Stimulated activated CD8-positive, alpha-beta memory T cell treated with anti-CD3 and anti-CD28 coated beads, Interleukin-2, amount 100 ng/mL, for 1 hour (primary cell): ENCODE data around the gene PRAMEF9.
"Not testable (repeated sequence)": the region's sequence is repeated elsewhere in the genome, so short reads cannot be mapped to it uniquely, and the experiment has no call there.

Source experiments
- DNase-seq, 2 donors: peaks; one replicate each; pipeline ENCODE4 v3.0.0-alpha.2; 2020; ENCODE audit warnings: low read depth in 2 of 2

Gene PRAMEF9

GRCh38 chr1:13171548-13171947 is at the start of gene PRAMEF9:
PRAMEF9 (plus strand) TSS chr1:13171848; CDS start chr1:13175281, 3,433 bp downstream.
- DNase-seq: not testable (repeated sequence)

DNA sequence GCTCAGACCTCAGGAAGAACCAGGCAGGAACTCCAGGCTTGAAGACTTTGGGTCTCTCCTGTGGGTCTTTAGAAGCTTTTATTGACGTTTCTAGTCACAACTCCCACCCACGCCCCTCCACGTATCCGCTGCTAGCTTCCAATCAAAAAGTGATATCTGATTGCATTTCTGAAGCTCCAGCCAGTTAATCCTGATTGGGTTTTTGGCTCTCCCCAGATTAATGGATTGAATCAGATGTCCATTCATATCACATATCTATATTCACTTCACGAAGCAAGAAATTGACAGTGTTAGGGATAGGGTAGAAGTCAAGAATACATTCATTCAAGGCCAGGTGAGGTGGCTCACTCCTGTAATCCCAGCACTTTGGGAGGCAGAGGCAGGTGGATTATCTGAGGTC is 15.7 kb upstream of the PRAMEF9 start, which contains the start of gene PRAMEF26:
PRAMEF26 (minus strand) TSS at position 101 of the 400 bp plus-strand sequence. CDS start 2,914 bp downstream, outside the sequence.
- DNase-seq: not testable (repeated sequence)

GRCh38 chr1:13165531-13165930 is 6.1 kb upstream of the PRAMEF9 start, which contains the start of gene HNRNPCL4:
HNRNPCL4 (minus strand) TSS chr1:13165631; CDS start chr1:13165467, 164 bp downstream.
- not testable (repeated sequence) for DNase-seq

DNA sequence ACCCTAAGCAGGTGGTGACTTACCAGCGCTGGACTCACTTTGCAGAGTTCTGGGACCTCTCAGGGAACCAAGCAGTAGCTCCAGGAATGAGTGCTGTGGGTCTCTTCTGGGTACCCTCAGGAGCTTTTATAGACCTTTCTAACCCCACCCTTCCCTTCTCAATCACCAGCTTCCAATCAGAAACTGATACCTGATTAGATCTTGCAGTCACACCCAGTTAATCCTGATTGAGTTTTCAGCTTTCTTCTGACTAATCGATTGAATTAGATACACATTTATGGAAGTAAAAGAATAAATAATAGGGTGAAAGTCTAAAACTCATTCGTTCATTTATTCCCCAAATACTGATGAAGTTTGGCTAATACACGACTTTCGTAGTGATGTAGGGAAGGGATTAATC is 29.7 kb downstream of the PRAMEF9 start, which contains the start of gene PRAMEF13:
PRAMEF13 (minus strand) TSS at position 101 of the 400 bp plus-strand sequence. CDS start 1,820 bp downstream, outside the sequence.
- not testable (repeated sequence) for DNase-seq

DNA sequence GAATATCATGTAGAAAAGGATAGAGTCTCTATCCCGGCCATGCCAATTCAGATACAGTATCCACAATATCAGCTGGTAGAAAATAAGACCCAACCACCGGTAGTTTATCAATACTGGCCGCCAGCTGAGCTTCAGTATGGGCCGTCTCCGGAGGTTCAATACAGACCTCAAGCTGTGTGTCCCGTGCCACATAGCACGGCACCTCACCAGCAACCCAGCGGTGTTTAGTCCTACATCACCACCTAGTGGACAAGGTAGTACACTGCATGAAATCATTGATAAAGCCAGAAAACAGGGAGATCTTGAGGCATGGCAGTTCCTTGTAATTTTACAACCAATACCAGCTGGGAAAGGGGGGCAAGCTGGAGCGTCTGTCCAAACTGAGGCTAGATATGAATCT is 37.1 kb downstream of the PRAMEF9 start:
- DNase-seq: not testable (repeated sequence)

DNA sequence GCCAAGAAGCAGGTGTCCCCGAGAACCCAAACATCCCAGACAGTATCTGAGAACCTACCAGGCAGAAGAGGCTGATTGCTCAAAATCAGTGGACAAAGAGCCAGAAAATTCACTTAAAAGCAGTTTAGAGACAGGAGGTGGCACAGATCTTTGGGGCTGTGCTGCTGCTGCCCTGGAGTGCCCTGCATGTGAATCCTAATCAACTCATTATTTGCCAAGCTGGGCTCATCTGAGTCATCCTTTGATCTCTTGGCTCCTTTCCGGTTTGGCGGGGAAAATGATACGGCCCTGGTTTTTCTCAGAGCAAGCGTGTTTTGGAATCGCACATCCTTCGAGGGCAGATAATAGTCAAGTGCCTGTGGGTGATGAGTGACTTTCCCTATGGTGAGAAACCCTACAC is 45.0 kb downstream of the PRAMEF9 start:
- DNase-seq: not testable (repeated sequence)

DNA sequence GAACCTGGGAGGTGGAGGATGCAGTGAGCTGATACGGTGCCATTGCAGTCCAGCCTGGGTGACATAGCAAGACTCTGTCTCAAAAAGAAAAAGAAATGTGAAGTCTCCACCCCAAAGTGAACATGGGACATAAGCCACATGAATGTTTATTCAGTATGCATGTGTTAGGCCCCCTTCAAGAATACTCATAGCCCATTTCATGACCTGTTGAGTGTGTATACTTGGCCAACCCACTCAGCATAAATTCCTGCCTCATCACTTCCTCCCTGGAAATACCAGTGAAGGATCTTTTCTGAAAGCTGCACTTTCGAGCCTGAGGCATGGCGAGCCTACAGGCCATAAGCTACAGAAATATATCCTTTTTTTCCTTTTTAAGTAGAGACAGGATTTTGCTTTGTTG is 47.6 kb downstream of the PRAMEF9 start:
- not testable (repeated sequence) for DNase-seq

GRCh38 chr1:13222788-13223187 is 51.1 kb downstream of the PRAMEF9 start:
- not testable (repeated sequence) for DNase-seq

DNA sequence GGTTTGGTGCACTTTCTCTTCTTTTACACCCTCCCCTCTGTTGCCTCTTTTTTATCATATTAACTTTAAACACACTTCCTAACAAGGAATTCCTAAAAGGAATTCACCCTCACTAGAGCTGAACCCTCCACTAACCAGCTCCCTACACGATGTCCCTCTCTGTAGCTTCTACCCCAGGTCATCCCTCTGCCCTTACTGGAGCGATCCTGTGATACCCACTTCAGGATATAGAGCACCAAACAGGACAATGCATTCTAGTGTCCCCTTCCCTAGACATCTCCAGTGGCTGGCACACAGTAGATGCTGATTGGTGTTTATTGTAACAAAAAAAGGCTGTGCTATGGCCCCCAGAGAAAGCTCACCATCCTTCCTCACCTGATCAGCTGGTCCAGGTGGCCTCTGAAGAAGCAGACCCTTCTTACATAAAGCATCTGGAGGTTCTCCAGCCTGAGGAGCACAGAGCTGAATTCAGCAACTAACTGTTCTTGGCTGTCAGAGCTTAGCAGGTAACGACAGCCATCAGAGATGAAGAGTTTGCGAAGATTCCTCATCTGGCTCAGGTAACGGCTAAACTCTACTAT is 52.9 kb downstream of the PRAMEF9 start:
- no peak for DNase-seq

DNA sequence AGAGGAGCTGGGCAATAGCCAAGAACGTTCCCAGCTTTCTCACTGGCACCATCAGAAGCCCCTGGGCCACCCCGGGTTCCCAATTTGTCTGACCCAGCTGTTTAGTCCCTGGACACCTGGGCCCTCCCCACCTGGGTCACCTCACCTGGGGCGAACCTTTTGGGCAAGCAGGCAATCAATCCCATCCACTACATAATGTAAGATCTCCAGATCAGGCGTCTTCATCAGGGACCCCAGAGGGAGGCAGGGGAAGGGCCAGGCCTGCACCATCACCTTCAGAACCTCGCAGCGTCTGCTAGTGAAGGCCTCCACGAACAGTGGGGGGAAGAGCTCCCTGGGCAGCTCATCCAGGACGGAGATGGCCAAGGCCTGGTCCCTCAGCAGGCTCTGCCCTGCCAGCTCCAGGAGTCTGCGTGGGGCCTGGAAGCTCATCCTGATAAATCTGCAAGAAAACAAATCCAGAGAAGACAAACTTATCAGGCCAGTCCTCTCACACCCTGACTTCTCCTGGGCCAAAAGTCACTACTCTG is 54.1 kb downstream of the PRAMEF9 start, which contains the start of gene PRAMEF18:
PRAMEF18 (minus strand) TSS at position 480 of the 530 bp plus-strand sequence; CDS start at position 432, 48 bp downstream.
- DNase-seq: not testable (repeated sequence)

DNA sequence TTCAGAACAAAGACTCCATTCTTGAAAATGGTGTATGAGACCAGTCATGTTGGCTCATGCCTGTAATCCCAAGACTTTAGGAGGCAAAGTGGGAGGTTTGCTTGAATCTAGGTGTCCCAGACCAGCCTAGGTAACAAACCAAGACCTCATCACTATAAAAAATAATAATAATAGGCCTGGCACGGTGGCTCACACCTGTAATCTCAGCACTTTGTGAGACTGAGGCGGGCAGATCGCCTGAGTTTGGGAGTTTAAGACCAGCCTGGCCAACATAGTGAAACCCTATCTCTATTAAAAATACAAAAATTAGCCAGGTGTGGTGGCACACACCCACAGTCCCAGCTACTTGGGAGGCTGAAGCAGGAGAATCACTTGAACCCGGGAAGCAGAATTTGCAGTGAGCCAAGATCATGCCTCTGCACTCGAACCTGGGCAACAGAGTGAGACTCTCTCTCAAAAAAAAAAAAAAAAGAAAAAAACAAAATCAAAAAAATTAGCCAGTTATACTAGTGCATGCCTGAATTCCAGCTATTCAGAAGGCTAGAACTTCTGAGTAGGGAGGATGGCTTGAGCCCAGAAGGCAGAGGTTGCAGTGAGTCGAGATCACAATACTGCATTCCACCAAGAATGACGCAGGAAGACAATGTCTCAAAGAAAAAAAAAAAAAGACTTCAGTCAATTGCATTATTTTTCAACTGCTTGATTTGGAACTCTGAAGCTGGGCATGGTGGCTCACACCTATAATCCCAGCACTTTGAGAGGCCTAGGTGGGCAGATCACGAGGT is 55.8 kb downstream of the PRAMEF9 start:
- not testable (repeated sequence) for DNase-seq

DNA sequence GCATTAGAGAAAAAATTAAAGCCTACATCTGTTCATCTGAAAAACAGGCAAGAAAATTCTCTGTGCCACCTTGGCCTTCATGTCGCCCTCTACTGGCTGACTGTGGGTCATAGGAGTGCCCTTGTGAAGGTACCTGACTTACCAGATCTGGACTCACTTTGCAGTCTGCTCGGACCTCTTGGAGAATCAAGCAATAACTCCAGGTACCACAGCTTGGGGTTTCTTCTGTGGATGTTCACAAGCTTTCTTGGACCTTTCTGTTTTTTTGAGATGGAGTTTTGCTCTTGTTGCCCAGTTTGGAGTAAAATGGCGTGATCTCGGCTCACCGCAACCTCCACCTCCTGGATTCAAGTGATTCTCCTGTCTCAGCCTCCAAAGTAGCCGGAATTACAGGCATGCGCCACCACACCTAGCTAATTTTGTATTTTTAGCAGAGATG is 56.7 kb downstream of the PRAMEF9 start:
- DNase-seq: peak in 1 of 2 donors; percentile 25
